AG04449 (cell line): ENCODE results near the gene HK1.

Experiments used
- CTCF ChIA-PET: fragments of 350-600 bp; formaldehyde crosslinking; extraction: SDS; loops from one replicate; lab custom pipeline; 2021; ENCODE audit warnings: antibody characterized with exemption; lab: Yijun Ruan, JAX
- POLR2A ChIA-PET: fragments of 400-600, 350-600 bp; formaldehyde crosslinking; extraction: SDS; loops from one replicate; lab custom pipeline; 2020; ENCODE audit warnings: antibody characterized with exemption, inconsistent platforms; lab: Yijun Ruan, JAX
- DNase-seq: peaks from one replicate; pipeline ENCODE4 v3.0.0-alpha.2; 2010; ENCODE audit warnings: low read depth, low spot score
- H3K4me3 ChIP-seq: 2 replicates; pipeline ENCODE4 v1.5.1; 2011; ENCODE audit warnings: low read depth, mild to moderate bottlenecking, control low read depth, low read length
- TF ChIP-seq, protein P1 (sequence below): IDR thresholded peaks from one replicate; pipeline ENCODE4 v1.5.1; 2011; ENCODE audit warnings: mild to moderate bottlenecking, moderate library complexity, low read length, control low read depth, inconsistent platforms; ENCODE audit not compliant: insufficient read depth; ENCODE audit errors: missing control alignments

HK1 gene

GRCh38 chr10:69401416-69401815, 123.1 kb downstream of the HK1 start:
- ChIA-PET CTCF (interaction anchor here (0.9 kb wide), 1 partner anchor 9 kb away, joined by 5 read pairs; no protein-coding TSS in a partner anchor), POLR2A (no interaction called here)
- TF ChIP-seq, protein P1, sequence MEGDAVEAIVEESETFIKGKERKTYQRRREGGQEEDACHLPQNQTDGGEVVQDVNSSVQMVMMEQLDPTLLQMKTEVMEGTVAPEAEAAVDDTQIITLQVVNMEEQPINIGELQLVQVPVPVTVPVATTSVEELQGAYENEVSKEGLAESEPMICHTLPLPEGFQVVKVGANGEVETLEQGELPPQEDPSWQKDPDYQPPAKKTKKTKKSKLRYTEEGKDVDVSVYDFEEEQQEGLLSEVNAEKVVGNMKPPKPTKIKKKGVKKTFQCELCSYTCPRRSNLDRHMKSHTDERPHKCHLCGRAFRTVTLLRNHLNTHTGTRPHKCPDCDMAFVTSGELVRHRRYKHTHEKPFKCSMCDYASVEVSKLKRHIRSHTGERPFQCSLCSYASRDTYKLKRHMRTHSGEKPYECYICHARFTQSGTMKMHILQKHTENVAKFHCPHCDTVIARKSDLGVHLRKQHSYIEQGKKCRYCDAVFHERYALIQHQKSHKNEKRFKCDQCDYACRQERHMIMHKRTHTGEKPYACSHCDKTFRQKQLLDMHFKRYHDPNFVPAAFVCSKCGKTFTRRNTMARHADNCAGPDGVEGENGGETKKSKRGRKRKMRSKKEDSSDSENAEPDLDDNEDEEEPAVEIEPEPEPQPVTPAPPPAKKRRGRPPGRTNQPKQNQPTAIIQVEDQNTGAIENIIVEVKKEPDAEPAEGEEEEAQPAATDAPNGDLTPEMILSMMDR = no peak
- H3K4me3 ChIP-seq = no peak overlapping the region
- no peak for DNase-seq

GRCh38 chr10:69402386-69402785, 124.1 kb downstream of the HK1 start:
- no peak for DNase-seq
- CTCF ChIA-PET = interaction anchor here (1.1 to 6.6 kb wide), 4 partner anchors 9 to 240 kb away, joined by 3 to 58 read pairs (median 9); no protein-coding TSS in a partner anchor
- no peak overlapping the region for H3K4me3 ChIP-seq
- POLR2A ChIA-PET = no interaction called here
- TF ChIP-seq, protein P1 = no peak

DNA sequence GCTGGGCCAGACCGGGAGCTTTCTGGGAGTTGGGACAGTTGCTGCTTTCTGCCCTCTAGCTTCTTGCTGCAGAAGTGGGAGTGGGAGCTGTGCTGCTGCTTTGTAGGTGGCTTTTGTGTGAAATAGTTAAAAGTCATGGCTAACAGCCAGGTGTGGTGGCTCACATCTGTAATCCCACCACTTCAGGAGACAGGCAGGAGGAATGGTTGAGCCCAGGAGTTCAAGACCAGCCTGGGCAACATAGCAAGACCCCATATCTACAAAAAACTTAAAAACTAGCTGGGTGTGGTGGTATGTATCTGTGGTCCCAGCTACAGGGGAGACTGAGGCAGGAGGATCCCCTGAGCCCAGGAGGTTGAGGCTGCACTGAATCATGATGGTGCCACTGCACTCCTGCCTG, 124.8 kb downstream of the HK1 start:
- CTCF ChIA-PET = interaction anchor here (1.1 to 6.6 kb wide), 9 partner anchors 10 to 240 kb away, joined by 3 to 81 read pairs (median 6); partner anchors contain the start of gene HKDC1
- POLR2A ChIA-PET = interaction anchor here (0.6 kb wide), 1 partner anchor 9 kb away, joined by 4 read pairs; no protein-coding TSS in a partner anchor

DNA sequence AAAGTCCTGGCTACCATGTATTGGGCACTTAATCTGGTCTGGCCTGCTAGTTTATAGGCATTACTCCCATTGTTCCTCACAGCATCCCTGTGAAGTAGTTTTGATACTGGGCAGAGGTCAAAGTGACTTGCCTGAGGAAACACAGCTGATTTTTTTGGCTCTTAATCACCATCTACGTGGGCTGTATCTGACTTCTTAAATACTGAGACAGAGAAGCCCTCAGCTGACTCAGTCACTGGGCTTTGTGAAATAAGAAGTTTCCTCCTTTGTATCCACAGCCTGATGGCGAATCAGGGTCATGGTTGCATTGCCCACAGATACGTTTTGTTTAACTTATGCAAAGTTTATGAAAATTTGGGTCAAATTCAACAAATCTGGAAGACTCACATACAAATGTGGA, 125.2 kb downstream of the HK1 start:
- POLR2A ChIA-PET = interaction anchor here (0.6 kb wide), 1 partner anchor 8 kb away, joined by 4 read pairs; no protein-coding TSS in a partner anchor
- TF ChIP-seq, protein P1 = no peak
- CTCF ChIA-PET = interaction anchor here (0.6 to 6.6 kb wide), 11 partner anchors 10 to 239 kb away, joined by 3 to 81 read pairs (median 5); partner anchors contain the start of gene HKDC1
- DNase-seq = peak; percentile 31
- no peak overlapping the region for H3K4me3 ChIP-seq

More for the DNA sequence above, 124.8 kb downstream of the HK1 start:
- DNase-seq = no peak
- H3K4me3 ChIP-seq = no peak overlapping the region
- TF ChIP-seq, protein P1 = no peak

DNA sequence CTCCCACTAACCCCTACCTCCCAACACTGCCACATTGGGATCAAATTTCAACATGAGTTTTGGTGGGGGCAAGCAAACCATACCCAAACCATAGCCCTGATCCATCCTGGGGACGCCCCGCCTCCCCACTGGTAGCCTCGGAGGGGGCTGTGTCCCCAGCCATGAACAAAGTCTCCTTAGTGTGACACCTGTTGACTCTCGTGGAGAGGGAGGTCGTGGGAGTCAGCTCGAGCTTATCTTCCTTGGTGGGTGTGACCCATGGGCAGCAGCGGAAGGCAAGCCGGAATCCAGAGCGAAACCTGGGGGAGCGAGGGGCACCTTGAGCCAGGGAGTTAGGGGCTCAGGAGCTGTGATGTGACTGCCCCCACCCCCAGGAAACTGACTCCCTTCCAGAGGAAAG, 126.5 kb downstream of the HK1 start:
- TF ChIP-seq, protein P1 = no peak
- no peak for DNase-seq
- ChIA-PET CTCF (interaction anchor here (0.9 to 6.6 kb wide), 12 partner anchors 8 to 235 kb away, joined by 3 to 81 read pairs (median 4); partner anchors contain the start of genes HKDC1 and TACR2), POLR2A (interaction anchor here (0.8 kb wide), 1 partner anchor 42 kb away, joined by 3 read pairs; no protein-coding TSS in a partner anchor)
- H3K4me3 ChIP-seq = no peak overlapping the region

DNA sequence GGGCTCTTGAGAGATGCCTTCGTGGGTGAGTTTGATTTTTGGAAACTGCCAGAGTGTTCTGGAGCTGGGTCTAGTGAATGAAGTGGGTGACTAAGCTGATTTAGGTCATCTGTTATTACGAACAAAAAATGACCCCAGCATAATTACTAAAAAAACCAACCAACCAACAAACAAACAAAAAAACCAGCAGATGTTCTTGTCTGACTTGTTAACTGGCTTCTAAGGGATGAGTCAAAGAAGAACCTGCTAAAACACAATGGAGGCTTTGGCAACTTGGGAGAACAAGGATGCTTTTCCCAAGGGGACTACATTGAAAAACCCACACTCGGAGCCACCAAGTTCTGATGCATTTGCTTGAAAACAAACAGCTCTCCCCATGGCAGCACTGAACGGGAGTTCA, 126.9 kb downstream of the HK1 start:
- no peak for DNase-seq
- CTCF ChIA-PET = interaction anchor here (1.0 to 6.6 kb wide), 10 partner anchors 8 to 400 kb away, joined by 3 to 81 read pairs (median 4); no protein-coding TSS in a partner anchor
- POLR2A ChIA-PET = interaction anchor here (0.8 kb wide), 1 partner anchor 42 kb away, joined by 3 read pairs; no protein-coding TSS in a partner anchor

More for the DNA sequence above, 126.9 kb downstream of the HK1 start:
- TF ChIP-seq, protein P1 = no peak
- H3K4me3 ChIP-seq = no peak overlapping the region
